Epithelial cell of esophagus (primary cell): ENCODE results near the gene CPNE4.

Source experiments
- DNase-seq: peaks from one replicate; pipeline ENCODE4 v3.0.0; 2010; ENCODE audit warnings: low read depth
- H3K4me3 ChIP-seq: 2 replicates; pipeline ENCODE4 v1.5.1; 2011; ENCODE audit warnings: mild to moderate bottlenecking, low read length, control low read depth
- CTCF ChIP-seq: IDR thresholded peaks from 2 replicates; pipeline ENCODE4 v1.5.1; 2011; ENCODE audit warnings: low read depth, mild to moderate bottlenecking, low read length, control low read depth, inconsistent platforms; ENCODE audit not compliant: insufficient read depth; ENCODE audit errors: missing control alignments

The CPNE4 gene

DNA sequence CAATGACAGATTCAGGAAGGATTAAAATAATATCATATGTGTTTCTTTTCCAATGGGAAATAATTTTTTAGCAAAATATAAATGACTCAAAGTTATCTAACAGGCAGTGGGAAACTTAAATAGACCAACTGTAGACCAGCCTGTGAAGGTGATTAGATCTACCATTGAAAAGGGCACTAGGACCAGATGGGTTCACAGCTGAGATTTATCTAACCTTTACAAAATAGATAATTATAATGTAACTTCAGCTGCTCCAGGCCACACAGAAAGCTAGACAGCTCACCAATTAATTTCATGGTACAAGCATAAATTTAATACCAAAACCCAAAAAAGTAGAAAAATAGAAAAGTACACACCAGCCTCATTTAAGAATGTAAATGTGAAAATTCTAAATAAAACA is 291.7 kb downstream of the CPNE4 start:
- no peak overlapping the region for H3K4me3 ChIP-seq
- no peak for TF ChIP-seq CTCF
- no peak for DNase-seq

GRCh38 chr3:131739211-131739610 is 295.6 kb downstream of the CPNE4 start:
- no peak overlapping the region for H3K4me3 ChIP-seq
- DNase-seq = no peak
- no peak for TF ChIP-seq CTCF

DNA sequence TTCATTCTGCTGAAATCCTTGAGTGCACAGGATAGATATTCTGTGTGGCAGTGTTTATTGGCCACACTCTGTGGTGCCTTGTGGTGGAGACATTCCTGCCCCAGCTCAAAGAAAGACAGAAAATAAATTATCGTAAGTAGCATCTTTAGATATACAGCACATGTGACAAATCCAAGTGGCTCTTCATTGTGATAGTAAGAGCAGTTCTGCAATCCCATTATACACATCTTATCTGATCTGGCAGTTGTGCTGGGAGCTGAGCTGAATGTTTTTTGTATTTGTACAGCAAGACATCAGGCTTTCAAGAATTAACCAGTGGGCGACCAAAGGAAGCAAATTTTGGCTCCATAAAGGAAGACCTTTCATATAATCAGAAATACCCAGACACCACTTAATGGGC is 296.7 kb downstream of the CPNE4 start:
- TF ChIP-seq CTCF = no peak
- no peak overlapping the region for H3K4me3 ChIP-seq
- DNase-seq = no peak

DNA sequence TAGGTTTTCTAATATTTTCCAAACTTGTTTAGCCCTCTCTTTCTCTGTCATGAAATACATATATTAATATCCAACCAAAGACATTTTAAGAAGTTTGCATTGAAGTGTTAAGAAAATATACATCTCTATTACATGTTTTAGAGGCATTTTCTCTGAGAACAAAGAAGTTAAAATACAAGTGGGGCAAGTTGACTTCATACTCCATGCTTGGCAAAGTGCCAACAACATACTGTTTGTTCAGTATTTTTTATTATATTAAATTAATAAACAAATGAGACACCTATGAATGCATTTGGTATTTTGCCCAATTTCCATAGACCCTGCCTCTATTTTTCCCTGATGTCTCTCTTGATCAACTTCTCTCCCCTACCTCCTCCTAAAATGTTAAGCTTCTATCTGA is 299.3 kb downstream of the CPNE4 start:
- TF ChIP-seq CTCF = no peak
- DNase-seq = no peak

DNA sequence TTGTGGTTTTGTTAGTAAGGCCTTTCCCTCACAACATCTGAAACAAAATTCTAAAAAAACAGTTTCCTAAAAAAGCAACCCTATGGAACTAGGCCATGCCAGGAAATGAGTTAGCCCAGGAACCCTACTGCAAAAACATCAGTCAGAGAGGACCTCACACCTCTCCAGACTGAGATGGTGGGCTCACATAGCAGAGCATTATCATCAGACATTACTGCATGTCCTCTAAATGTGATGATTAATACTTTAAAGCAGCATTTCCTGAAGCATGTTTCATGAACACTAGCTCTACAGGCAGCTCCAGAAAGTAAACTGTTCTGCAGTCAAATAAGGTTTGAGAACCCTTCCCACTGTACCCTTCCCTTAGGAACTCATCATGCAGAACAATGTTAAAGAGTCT is 299.7 kb downstream of the CPNE4 start:
- no peak for TF ChIP-seq CTCF
- peak; percentile 42 for DNase-seq
- H3K4me3 ChIP-seq = no peak overlapping the region

More for the DNA sequence above, 299.3 kb downstream of the CPNE4 start:
- H3K4me3 ChIP-seq = no peak overlapping the region

GRCh38 chr3:131733086-131733841 is 301.6 kb downstream of the CPNE4 start:
- no peak for TF ChIP-seq CTCF
- no peak for DNase-seq
- H3K4me3 ChIP-seq = no peak overlapping the region

DNA sequence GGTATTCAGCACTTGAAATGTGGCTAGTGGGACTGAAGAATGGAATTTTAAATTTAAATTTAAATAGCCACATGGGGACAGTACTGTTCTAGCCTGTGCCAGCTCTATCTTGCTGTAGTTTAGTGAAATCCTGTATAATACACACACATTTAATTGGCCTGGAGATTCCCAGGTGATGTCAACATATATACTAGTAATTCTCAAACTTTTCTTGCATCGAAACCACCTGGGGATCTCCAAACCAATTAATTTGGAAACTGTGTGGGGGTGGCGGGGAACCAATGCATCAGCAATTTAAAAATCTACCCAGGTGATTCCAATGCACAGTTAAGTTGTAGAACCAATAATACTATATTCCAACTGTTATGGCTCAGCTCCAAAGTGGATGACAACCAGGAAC is 303.1 kb downstream of the CPNE4 start:
- TF ChIP-seq CTCF = no peak

More for the DNA sequence above, 303.1 kb downstream of the CPNE4 start:
- DNase-seq = no peak
- no peak overlapping the region for H3K4me3 ChIP-seq
